ENCODE data around the gene ASTN1.

Gene ASTN1

DNA sequence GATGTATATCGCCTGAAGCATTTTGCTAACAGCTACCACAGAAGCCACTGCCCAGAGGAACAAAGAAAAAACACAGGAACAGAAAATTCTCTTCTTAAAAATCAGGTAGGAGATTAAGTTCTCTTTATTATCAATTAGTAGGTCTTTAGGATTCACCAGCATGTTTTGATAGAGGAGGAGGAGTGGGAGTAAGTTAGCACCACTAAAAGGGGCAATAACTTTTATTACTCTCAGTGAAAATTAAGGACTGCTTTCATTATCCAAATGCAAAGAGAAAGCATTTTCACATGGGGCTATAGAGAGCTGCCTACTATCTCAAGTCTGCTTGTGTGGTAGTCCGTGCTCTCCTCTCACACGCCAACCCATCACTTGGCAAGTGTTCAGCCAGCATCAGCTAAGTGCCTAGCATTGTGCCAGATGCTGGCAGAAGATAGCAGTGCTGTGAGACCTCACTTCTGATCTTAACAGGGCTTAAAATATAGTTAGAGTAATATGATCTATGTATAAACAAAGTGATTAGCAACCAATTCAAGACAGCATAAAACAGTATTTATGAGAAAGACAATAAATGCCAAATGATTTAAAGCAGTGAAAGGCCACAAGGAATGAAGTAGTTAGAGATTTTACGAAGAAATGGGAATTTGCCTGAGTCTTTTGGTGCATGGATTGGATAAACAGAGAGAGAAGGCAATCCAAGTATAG is 39.8 kb downstream of the ASTN1 start:
- no peak for TF ChIP-seq CTCF (IDR thresholded peaks at IDR 0.05; ENCODE audit: insufficient read depth, low read length, poor library complexity, severe bottlenecking)
- Histone ChIP-seq H3K36me3 (ENCODE audit: control insufficient read depth, insufficient read depth, low read length) (no peaks in the 10 kb centered on the region), H3K27me3 (replicated peaks; ENCODE audit: control insufficient read depth, insufficient read depth, low read length) (no peaks in the 10 kb centered on the region; the same call in 1 of the 2 replicates), H3K4me3 (replicated peaks; ENCODE audit: low read depth, low read length) (no peak overlapping the region)
- DNase-seq (ENCODE audit: extremely low read depth, insufficient read length) = no peak

- no peaks in the 10 kb centered on the region; the same call in 1 of the 2 replicates for H3K27me3 ChIP-seq (replicated peaks; ENCODE audit: control insufficient read depth, insufficient read depth, low read length)
- TF ChIP-seq CTCF (IDR thresholded peaks at IDR 0.05; ENCODE audit: insufficient read depth, low read length, poor library complexity, severe bottlenecking) = no peak
- H3K4me3 ChIP-seq (replicated peaks; ENCODE audit: low read depth, low read length) = no peak overlapping the region
- no peak for DNase-seq (ENCODE audit: extremely low read depth, insufficient read length)
- no peaks in the 10 kb centered on the region for H3K36me3 ChIP-seq (ENCODE audit: control insufficient read depth, insufficient read depth, low read length)
Measured at GRCh38 chr1:177122461-177123251, 41.9 kb downstream of the ASTN1 start.

DNA sequence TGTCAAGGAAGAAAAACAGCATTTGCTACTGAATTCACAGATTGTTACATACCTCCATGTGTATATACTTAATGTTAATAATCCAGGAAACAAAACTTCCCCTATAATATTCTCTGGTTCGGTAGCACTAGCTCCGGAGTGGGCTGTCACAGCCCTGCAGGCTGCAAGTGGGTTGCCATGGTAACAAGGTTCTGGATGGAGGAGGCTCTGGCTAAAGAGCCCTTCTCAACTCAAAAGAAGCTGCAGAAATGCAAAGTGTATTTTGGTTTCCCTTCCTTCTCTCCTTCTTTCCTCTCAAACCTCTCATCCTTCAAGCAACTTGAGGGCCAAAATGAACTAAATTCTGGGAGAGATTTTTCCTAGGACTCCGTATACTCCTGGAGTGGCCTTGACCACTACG is 45.2 kb downstream of the ASTN1 start:
- TF ChIP-seq CTCF (IDR thresholded peaks at IDR 0.05; ENCODE audit: insufficient read depth, low read length, poor library complexity, severe bottlenecking) = no peak
- H3K4me3 ChIP-seq (replicated peaks; ENCODE audit: low read depth, low read length) = no peak overlapping the region
- no peak for DNase-seq (ENCODE audit: extremely low read depth, insufficient read length)
- H3K27me3 ChIP-seq (replicated peaks; ENCODE audit: control insufficient read depth, insufficient read depth, low read length) = no peaks in the 10 kb centered on the region
- H3K36me3 ChIP-seq (ENCODE audit: control insufficient read depth, insufficient read depth, low read length) = no peaks in the 10 kb centered on the region

- TF ChIP-seq CTCF (IDR thresholded peaks at IDR 0.05; ENCODE audit: insufficient read depth, low read length, poor library complexity, severe bottlenecking) = no peak
Measured at GRCh38 chr1:177118901-177119300, 45.6 kb downstream of the ASTN1 start.

GRCh38 chr1:177116941-177117340 is 47.6 kb downstream of the ASTN1 start:
- H3K4me3 ChIP-seq (replicated peaks; ENCODE audit: low read depth, low read length) = no peak overlapping the region
- no peak for DNase-seq (ENCODE audit: extremely low read depth, insufficient read length)

More at GRCh38 chr1:177118901-177119300, 45.6 kb downstream of the ASTN1 start:
- Histone ChIP-seq H3K36me3 (ENCODE audit: control insufficient read depth, insufficient read depth, low read length) (no peaks in the 10 kb centered on the region), H3K27me3 (replicated peaks; ENCODE audit: control insufficient read depth, insufficient read depth, low read length) (no peaks in the 10 kb centered on the region), H3K4me3 (replicated peaks; ENCODE audit: low read depth, low read length) (no peak overlapping the region)
- no peak for DNase-seq (ENCODE audit: extremely low read depth, insufficient read length)

More at GRCh38 chr1:177116941-177117340, 47.6 kb downstream of the ASTN1 start:
- no peaks in the 10 kb centered on the region for H3K36me3 ChIP-seq (ENCODE audit: control insufficient read depth, insufficient read depth, low read length)
- peaks cover 1% of the 10 kb centered on the region; the same call in 1 of the 2 replicates for H3K27me3 ChIP-seq (replicated peaks; ENCODE audit: control insufficient read depth, insufficient read depth, low read length)
- no peak for TF ChIP-seq CTCF (IDR thresholded peaks at IDR 0.05; ENCODE audit: insufficient read depth, low read length, poor library complexity, severe bottlenecking)

All from GM06990 (cell line).